ENCODE measurements around the gene LRMDA. TPM values are rescaled to one million over a fixed set of nuclear protein-coding genes. Genes with fewer than 3 reads are reported as not detected.

LRMDA gene
- 8.0 and 36.7 TPM in 2 replicates for total RNA-seq (2014; rRNA removed; shearing (Covaris generic))

- DNase-seq (ENCODE audit: low read depth): no peak
Measured at GRCh38 chr10:75431180-75432111, at the start of gene LRMDA. Gene LRMDA, plus strand, starts transcription at chr10:75431624.

- no peak for DNase-seq (ENCODE audit: low read depth)
Measured at GRCh38 chr10:75386128-75386527, 45.3 kb upstream of the LRMDA start.

- DNase-seq (ENCODE audit: low read depth): no peak
Measured at GRCh38 chr10:75388082-75388481, 43.3 kb upstream of the LRMDA start.

- no peak for DNase-seq (ENCODE audit: low read depth)
Measured at GRCh38 chr10:75390178-75390577, 41.2 kb upstream of the LRMDA start.

- no peak for DNase-seq (ENCODE audit: low read depth)
Measured at GRCh38 chr10:75392271-75392670, 39.2 kb upstream of the LRMDA start.

- no peak for DNase-seq (ENCODE audit: low read depth)
Measured at GRCh38 chr10:75392744-75393143, 38.7 kb upstream of the LRMDA start.

- DNase-seq (ENCODE audit: low read depth): no peak
Measured at GRCh38 chr10:75394221-75394620, 37.2 kb upstream of the LRMDA start.

GRCh38 chr10:75395066-75395931, 36.1 kb upstream of the LRMDA start:
- DNase-seq (ENCODE audit: low read depth): no peak

GRCh38 chr10:75395932-75396630, 35.3 kb upstream of the LRMDA start:
- DNase-seq (ENCODE audit: low read depth): no peak

GRCh38 chr10:75396631-75397495, 34.6 kb upstream of the LRMDA start:
- no peak for DNase-seq (ENCODE audit: low read depth)

- no peak for DNase-seq (ENCODE audit: low read depth)
Measured at GRCh38 chr10:75397496-75398199, 33.8 kb upstream of the LRMDA start.

GRCh38 chr10:75398200-75398691, 33.2 kb upstream of the LRMDA start:
- DNase-seq (ENCODE audit: low read depth): no peak

GRCh38 chr10:75398692-75399460, 32.5 kb upstream of the LRMDA start:
- no peak for DNase-seq (ENCODE audit: low read depth)

- DNase-seq (ENCODE audit: low read depth): peak; percentile 61
Measured at GRCh38 chr10:75399461-75400162, 31.8 kb upstream of the LRMDA start.

- no peak for DNase-seq (ENCODE audit: low read depth)
Measured at GRCh38 chr10:75400163-75400770, 31.2 kb upstream of the LRMDA start.

GRCh38 chr10:75400771-75401568, 30.5 kb upstream of the LRMDA start:
- DNase-seq (ENCODE audit: low read depth): peak; percentile 60

All from M059J (cell line).